Measurements from ENCODE around the gene MRPS14.

The MRPS14 gene

DNA sequence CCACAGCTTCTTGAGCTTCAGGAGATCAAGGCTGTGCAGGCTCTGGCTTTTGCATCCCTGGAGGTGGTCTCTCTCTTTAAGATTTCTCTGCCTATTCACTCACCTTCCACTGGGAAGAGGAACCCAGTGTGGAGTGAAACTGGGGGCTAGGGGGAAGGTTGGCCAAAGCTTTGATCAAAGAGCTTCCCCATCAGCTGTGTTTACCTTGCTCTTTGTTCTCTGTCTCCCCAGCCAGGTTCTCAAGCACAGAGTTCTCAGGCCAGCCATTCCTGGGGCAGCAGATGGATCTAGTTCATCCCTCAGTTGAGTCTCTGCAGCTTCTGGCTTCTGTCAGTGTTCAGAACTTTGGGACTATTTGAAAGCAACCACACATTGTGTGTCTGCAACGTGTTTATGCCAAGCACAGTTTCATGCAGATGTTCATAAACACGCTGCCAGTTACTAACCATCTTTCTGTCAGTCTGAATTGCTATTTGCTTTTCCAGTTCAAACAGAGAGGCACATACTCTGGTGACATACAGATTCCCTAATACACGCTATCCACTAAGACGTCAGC, 17.2 kb upstream of the MRPS14 start:
- TF ChIP-seq POLR2AphosphoS5 (IDR thresholded peaks at IDR 0.05; ENCODE audit: low read depth, low read length) (no peak), TAF1 (IDR thresholded peaks at IDR 0.05; ENCODE audit: borderline replicate concordance, insufficient read depth, low read length) (no peak), FOXP2 (optimal IDR thresholded peaks at IDR 0.05; ENCODE audit: borderline replicate concordance, extremely low read depth, extremely low read length, insufficient read depth) (no peak)

DNA sequence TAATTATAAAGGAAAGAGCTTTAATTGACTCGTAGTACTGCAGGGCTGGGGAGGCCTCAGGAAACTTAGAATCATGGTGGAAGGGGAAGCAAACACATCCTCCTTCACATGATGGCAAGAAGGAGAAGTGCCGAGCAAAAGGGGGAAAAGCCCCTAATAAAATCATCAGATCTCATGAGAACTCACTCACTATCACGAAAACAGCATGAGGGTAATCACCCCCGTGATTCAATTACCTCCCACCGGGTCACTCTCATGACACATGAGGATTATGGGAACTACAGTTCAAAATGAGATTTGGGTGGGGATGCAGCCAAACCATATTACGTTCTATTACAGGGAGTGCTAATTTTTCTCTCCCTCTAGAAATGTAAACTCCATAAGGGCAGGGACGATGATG, 14.2 kb upstream of the MRPS14 start:
- TF ChIP-seq TAF1 (IDR thresholded peaks at IDR 0.05; ENCODE audit: borderline replicate concordance, insufficient read depth, low read length) = no peak
- TF ChIP-seq POLR2AphosphoS5 (IDR thresholded peaks at IDR 0.05; ENCODE audit: low read depth, low read length) = no peak
- no peak for TF ChIP-seq SIN3A (IDR thresholded peaks at IDR 0.05; ENCODE audit: borderline replicate concordance, insufficient read depth, low read length)
- TF ChIP-seq FOXP2 (optimal IDR thresholded peaks at IDR 0.05; ENCODE audit: borderline replicate concordance, extremely low read depth, extremely low read length, insufficient read depth) = no peak
- TF ChIP-seq, protein P1, sequence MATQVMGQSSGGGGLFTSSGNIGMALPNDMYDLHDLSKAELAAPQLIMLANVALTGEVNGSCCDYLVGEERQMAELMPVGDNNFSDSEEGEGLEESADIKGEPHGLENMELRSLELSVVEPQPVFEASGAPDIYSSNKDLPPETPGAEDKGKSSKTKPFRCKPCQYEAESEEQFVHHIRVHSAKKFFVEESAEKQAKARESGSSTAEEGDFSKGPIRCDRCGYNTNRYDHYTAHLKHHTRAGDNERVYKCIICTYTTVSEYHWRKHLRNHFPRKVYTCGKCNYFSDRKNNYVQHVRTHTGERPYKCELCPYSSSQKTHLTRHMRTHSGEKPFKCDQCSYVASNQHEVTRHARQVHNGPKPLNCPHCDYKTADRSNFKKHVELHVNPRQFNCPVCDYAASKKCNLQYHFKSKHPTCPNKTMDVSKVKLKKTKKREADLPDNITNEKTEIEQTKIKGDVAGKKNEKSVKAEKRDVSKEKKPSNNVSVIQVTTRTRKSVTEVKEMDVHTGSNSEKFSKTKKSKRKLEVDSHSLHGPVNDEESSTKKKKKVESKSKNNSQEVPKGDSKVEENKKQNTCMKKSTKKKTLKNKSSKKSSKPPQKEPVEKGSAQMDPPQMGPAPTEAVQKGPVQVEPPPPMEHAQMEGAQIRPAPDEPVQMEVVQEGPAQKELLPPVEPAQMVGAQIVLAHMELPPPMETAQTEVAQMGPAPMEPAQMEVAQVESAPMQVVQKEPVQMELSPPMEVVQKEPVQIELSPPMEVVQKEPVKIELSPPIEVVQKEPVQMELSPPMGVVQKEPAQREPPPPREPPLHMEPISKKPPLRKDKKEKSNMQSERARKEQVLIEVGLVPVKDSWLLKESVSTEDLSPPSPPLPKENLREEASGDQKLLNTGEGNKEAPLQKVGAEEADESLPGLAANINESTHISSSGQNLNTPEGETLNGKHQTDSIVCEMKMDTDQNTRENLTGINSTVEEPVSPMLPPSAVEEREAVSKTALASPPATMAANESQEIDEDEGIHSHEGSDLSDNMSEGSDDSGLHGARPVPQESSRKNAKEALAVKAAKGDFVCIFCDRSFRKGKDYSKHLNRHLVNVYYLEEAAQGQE (IDR thresholded peaks at IDR 0.05; ENCODE audit: insufficient read depth in 1 of 2, low read depth in 2 of 2, low read length in 2 of 2) = no peak

DNA sequence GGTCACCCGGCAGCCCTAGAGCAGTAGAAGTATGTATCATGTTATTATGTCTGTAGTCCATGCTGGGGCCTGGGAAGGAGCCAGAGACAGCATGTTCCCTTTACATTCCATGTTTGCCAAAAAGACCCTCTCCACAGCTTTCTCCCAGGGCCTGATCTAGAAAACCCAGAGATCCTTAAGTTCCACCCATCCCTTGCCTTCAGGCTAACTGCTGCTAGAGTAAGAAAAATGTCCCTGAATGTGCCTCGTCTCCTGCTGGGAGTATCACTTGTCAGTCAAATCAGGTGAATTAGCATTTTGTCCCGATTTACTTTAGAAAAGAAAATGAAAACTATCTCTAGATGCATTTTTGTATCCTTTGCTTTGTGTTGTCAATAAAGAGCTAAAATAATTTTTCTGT, 13.3 kb upstream of the MRPS14 start:
- TF ChIP-seq, protein P1 (IDR thresholded peaks at IDR 0.05; ENCODE audit: insufficient read depth in 1 of 2, low read depth in 2 of 2, low read length in 2 of 2) = no peak
- TF ChIP-seq TAF1 (IDR thresholded peaks at IDR 0.05; ENCODE audit: borderline replicate concordance, insufficient read depth, low read length) (no peak), SIN3A (IDR thresholded peaks at IDR 0.05; ENCODE audit: borderline replicate concordance, insufficient read depth, low read length) (no peak), FOXP2 (optimal IDR thresholded peaks at IDR 0.05; ENCODE audit: borderline replicate concordance, extremely low read depth, extremely low read length, insufficient read depth) (no peak), POLR2AphosphoS5 (IDR thresholded peaks at IDR 0.05; ENCODE audit: low read depth, low read length) (no peak)

DNA sequence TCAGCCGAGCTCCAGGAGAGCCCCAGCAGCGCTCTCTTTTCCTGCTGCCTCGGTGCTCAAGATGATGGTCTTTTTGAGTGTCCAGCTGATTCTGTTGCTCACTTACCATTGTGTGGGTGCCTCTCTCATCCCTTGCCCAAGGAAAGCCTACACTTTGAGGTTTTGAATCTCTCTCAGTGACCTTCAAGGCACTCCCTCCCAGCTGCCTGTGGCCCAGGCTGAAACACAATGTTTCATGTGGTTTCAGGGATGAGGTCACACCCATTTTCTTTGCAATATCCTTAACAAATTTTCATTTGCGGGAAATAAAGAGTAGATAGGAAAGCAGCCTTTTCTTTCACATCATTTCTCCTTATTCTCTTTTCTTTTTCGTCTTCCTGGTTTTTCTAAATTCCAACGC, 12.6 kb upstream of the MRPS14 start:
- no peak for TF ChIP-seq TAF1 (IDR thresholded peaks at IDR 0.05; ENCODE audit: borderline replicate concordance, insufficient read depth, low read length)
- TF ChIP-seq SIN3A (IDR thresholded peaks at IDR 0.05; ENCODE audit: borderline replicate concordance, insufficient read depth, low read length) = no peak
- TF ChIP-seq POLR2AphosphoS5 (IDR thresholded peaks at IDR 0.05; ENCODE audit: low read depth, low read length) = no peak

DNA sequence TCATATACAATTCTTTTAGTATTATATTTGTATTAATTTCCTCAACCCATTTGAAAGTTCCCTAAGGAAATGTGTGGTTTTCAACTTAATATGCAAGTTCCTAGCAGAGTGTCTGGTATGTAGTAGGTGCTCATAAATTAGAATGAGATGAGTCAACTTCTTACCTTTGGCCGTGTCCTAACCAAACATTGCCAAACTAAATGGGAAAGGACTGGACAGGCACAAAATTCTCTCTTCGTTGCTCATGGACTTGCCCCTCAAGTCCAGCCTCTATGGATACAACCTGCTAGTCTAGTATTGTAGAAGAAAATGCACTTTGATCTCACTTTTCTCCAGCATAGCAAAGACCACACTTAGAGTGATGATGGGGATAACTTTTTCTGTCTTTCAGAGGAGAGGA, 11.6 kb upstream of the MRPS14 start:
- TF ChIP-seq, protein P1 (IDR thresholded peaks at IDR 0.05; ENCODE audit: insufficient read depth in 1 of 2, low read depth in 2 of 2, low read length in 2 of 2) = no peak
- TF ChIP-seq SIN3A (IDR thresholded peaks at IDR 0.05; ENCODE audit: borderline replicate concordance, insufficient read depth, low read length) (no peak), FOXP2 (optimal IDR thresholded peaks at IDR 0.05; ENCODE audit: borderline replicate concordance, extremely low read depth, extremely low read length, insufficient read depth) (no peak), TAF1 (IDR thresholded peaks at IDR 0.05; ENCODE audit: borderline replicate concordance, insufficient read depth, low read length) (no peak), POLR2AphosphoS5 (IDR thresholded peaks at IDR 0.05; ENCODE audit: low read depth, low read length) (no peak)

DNA sequence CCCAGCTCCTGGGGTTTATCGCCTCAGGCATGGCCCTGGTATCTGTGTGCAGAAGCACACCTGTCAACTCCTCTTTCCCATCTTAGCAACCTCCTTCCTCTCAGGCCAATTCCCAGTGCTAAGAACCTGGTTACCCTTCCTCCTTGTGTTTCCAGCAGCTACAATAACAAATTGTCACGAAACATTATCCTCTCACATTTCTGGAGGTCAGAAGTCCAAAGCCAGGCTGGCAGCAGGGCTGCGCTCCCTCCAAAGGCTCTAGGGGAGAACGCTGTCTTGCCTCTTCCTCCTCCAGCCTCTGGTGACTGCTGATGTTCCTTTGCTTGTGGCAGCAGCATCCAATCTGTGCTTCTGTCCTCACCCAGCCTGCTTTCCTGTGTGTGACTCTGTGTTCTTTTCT, 10.7 kb upstream of the MRPS14 start:
- TF ChIP-seq, protein P1 (IDR thresholded peaks at IDR 0.05; ENCODE audit: insufficient read depth in 1 of 2, low read depth in 2 of 2, low read length in 2 of 2) = no peak

Data from PFSK-1 (cell line).